Measurements from ENCODE around the gene RBM24. TPM values are rescaled to one million over a fixed set of nuclear protein-coding genes. Genes with fewer than 3 reads are reported as not detected.

The RBM24 gene
- total RNA-seq, 4 donors from 2014 or later: 0.88 to 5.0 (median 1.8) TPM

GRCh38 chr6:17343215-17343614 is 62.1 kb downstream of the RBM24 start:
- DNase-seq: no peak
- TF ChIP-seq POLR2A (IDR thresholded peaks at IDR 0.05) (no peak), CTCF (IDR thresholded peaks at IDR 0.05) (no peak)
- H3K9me3 ChIP-seq: no peaks in the 10 kb centered on the region

More at GRCh38 chr6:17343215-17343614, 62.1 kb downstream of the RBM24 start:
- Histone ChIP-seq H3K36me3 (no peaks in the 10 kb centered on the region), H3K4me1 (no peaks in the 10 kb centered on the region), H3K27ac (no peak overlapping the region), H3K27me3 (no peaks in the 10 kb centered on the region), H3K4me3 (no peak overlapping the region)

Other genes with a start within 250 kb of the RBM24 start
- not detected for gene STMND1, start 179.3 kb upstream of the RBM24 start, total RNA-seq
- 1 to 10 TPM; 1.7 to 3.2 (median 2.4) TPM for gene CAP2, start 112.2 kb downstream of the RBM24 start, total RNA-seq

Data from Peyer's patch (tissue), 4 donors.